Stimulated activated naive CD4-positive, alpha-beta T cell treated with Interleukin-2 at 50 U/mL for 16 hours (primary cell): Measurements from ENCODE around the gene GLMP.
"Not testable (repeated sequence)": the region's sequence is repeated elsewhere in the genome, so short reads cannot be mapped to it uniquely, and the experiment has no call there.

Experiments
- DNase-seq: peaks from one replicate; lab custom pipeline; 2025; lab: John Stamatoyannopoulos, UW

The GLMP gene, protein sequence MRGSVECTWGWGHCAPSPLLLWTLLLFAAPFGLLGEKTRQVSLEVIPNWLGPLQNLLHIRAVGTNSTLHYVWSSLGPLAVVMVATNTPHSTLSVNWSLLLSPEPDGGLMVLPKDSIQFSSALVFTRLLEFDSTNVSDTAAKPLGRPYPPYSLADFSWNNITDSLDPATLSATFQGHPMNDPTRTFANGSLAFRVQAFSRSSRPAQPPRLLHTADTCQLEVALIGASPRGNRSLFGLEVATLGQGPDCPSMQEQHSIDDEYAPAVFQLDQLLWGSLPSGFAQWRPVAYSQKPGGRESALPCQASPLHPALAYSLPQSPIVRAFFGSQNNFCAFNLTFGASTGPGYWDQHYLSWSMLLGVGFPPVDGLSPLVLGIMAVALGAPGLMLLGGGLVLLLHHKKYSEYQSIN

DNA sequence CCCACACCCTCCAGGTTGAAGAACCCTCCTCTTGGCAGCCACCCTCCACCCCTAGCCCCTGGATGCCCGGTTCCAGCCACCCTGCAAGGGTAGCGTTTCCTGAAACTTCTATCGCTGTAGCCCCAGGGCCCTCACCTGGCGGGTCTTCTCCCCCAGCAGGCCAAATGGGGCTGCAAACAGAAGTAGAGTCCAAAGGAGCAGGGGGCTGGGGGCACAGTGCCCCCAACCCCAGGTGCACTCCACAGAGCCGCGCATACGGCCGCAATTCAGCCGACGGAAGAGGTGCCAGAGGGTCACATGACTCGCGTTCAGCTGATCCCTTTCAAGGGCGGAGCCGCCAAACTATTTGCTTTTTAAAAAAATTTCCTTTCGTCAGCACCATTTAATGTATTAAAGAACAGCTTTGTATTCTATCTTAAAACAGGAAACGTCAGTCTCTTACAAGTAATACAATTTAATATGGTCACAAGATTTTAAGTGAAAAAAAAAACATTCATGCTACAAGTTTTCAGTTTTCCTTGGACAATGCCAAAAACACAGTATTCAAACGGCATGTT, at the start of gene GLMP:
Gene GLMP (minus strand): TSS at position 289 of the 557 bp plus-strand sequence. CDS start 34 bp downstream, at position 255.
- peak; percentile 49 for DNase-seq

GRCh38 chr1:156344409-156344808, 48.9 kb upstream of the GLMP start:
- DNase-seq, result no peak

DNA sequence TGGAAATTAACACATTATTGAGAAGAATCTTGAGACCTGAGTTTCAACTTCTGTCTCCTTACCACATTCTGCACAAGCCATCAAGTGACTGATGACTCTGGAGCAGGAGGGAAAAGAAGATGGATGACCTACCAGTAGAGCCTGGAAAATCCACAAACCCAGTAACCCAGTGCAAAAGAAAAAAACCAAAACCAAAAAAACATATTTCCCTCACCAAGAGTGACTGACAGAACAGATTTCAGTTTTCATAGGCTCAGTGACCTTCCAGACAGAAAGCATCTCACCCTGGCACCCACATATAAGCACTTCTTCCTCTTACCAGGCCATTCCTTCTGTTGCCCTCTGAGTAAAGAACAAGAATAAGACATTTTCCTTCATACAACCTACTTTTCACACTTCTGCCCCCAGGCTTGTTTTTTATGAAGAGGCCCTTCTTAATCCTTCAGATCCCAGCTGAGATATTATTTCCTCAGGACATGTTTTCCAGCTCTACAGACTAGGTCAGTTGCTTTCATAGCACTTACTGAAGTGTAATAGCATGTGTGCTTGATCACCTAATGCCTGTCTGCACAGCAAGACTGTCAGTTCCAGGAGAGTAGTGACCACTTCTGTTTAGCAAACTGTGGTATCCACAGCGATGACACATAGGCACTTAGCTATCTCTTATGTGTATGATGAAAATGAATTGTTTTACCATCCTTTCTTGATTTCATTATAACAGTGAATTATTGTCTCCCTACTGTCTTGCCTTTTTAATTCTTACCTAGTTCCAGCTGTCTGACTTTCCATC, 46.9 kb upstream of the GLMP start:
- no peak for DNase-seq

DNA sequence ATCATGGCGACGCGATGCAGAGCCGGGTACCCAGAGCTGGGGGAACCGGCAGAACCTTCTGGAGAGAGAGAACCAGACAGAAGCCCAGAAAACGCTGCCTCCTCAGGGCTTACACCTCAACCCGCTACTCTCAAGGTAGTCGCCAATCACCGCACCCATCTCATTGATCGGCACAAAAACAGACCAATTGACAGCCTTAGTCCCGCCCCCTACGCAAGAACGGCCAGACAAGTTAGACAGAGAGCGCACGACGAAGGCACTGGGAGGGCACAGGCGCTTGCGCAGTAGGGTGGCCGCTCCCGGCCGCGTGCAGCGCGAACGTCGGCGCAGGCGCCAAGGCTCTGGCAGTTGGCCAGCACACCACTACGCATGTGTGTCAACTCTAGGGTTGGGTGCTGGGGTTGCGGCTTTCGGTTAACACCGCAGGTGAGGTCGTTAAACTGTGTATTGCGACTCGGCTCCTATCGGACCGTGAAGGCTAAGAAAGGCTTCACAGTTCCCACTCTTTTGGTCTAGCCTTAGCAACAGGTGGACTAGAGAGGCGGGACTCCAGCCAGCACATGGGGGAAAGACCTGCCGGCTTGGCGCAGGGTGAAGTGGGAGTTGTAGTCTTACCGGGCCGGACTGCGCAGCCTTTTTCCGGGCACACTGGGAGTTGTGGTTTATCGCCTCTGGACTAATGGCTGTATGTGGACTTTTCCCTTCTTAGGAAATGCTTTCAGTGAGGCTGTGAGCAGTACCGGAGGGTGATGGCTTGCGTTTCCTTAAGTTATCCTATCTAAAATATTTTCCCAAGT, 42.9 kb upstream of the GLMP start, which contains the start of the genes CCT3 and TSACC:
Gene CCT3 (minus strand): TSS at position 113 of the 797 bp plus-strand sequence. CDS start 108 bp downstream, at position 5.
Gene TSACC (plus strand): TSS at position 347 of the 797 bp plus-strand sequence. CDS start 1,232 bp downstream, outside the sequence.
- peak; percentile 98 for DNase-seq

DNA sequence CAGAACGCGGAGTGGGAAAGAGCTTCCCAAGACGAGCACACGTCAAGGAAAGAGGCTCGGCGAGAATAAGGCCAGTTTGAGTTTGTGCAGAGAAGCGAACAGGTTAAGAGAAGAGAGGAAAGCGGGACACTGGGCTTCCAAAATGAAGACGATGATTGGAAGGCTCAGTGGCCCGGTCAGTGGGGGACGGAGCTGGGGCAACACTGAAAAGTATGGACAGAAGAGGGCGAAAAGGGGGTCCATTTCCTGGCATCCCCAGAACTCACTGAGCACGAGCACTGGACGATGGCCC, 42.4 kb upstream of the GLMP start:
- peak; percentile 38 for DNase-seq

DNA sequence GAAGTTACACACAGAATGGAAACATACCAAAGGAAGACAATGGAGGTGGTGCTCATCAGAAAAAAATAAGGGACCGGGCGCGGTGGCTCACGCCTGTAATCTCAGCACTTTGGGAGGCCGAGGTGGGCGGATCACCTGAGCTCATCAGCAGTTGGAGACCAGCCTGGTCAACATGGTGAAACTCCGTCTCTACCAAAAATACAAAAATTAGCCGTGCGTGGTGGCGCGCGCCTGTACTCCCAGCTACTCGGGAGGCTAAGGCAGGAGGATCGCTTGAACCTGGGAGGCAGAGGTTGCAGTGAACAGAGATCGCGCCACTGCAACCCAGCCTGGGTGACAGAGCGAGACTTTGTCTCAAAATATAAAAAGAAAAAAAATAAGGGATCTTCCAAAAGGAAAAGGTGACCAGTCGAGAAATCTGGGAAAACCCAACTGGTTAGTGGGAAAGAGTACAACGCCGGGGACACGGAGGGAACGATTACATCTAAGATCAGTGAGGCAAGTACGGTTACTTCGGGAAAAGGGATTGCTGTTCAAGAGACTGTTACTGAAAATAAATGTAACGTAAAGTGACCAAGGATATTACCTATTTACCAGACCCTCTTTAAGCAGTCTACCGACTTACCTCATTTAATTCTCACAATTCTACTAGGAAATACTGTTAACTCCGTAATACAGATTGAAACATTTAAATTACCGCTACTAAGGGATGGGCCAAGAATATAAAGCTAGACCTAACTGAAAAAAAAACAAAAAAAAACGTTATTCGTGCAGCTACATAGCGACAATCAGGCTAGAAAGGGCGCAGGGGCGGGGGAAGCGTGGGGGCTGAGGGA, 41.8 kb upstream of the GLMP start:
- no peak for DNase-seq

DNA sequence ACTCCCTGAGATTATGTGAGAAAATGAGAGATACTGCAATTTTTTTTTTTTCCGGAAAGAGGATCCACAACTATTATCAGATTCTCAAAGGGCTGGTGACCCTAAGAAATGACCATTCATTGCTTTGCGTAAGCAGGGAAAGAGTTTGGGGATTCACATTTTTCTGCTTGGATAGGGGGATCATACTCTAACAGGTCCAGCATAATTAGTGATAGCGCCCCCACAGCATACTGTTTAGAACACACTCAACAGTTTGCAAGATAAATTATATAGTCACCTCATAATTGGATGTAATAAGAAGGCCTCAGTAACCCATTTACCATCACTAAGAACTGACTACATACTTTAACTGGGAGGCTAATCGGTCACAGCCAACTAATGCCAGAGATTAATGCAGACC, 40.8 kb upstream of the GLMP start:
- no peak for DNase-seq

GRCh38 chr1:156323179-156323578, 27.7 kb upstream of the GLMP start:
- DNase-seq, result not testable (repeated sequence)

DNA sequence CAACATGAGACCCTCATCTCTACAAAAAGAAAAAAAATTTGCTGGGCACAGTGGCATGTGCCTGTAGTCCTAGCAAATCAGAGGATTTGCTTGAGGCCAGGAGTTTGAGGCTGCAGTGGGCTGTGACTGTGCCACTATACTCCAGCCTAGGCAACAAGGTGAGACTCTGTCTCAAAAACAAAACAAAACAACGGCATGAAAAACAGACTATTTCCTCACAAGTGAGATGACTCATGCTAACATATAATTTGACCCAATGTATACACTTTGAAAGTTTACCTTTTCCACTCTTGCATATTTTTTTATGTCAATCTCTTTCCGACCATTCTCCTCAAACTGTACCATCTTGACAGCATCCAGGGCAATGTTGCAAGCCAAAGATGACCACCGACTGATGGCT, 25.1 kb upstream of the GLMP start:
- DNase-seq, result no peak

DNA sequence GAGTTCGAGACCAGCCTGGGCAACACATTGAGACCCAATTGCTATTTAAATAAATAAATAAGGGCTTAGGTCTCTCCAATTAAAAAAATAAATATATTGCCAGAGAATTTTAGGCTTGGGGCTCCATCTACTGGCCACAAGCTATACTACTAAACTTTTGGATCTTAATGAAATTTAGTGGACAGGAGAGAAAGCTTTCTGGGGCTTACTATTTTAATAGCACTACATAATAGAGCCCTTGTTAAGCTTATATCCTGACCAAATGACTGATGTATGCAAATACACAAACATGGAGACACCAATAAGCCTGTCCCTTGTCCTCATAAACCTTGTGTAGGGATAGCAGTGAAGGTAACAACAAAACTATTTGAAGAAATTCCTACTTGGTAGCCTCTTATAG, 24.2 kb upstream of the GLMP start:
- no peak for DNase-seq

DNA sequence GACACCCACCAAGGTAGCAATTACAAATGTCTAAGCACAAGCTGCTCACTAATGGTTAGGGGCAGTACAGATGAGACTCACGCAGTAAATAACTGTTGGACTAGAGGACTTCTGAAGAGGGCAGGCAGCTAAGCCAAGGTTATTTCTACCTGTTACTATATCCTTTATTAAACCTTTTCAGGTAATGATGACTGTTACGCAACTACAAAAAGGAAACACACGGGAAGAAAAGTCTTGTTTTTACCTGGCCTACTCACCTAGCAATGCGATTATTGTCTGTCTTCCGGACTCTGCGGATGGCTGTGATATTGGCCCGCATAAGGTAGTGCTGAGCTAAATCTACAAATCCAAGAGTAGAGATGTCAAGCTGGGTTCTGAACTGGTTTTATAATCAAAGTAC, 21.4 kb upstream of the GLMP start:
- no peak for DNase-seq

- no peak for DNase-seq
Observed at GRCh38 chr1:156310962-156311361, 15.5 kb upstream of the GLMP start.

DNA sequence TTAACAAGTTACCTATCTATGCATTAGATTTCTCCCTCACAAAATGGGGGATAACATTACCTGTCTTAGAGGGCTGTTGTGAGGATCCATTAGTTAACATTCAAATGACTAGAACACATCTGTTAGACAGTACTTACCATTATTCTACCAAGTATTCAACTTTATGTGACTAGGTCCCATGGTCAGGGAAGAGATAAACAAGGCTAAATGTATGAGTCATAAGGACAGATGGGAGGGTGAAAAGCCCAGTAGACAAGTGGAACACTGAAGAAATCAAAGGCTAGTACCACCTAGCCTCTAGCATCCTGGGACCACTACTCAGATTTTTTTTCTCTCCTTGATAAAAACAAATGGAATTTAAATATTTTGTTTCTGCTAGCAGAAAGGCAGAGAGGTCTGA, 12.6 kb upstream of the GLMP start:
- no peak for DNase-seq

GRCh38 chr1:156305215-156305614, 9.7 kb upstream of the GLMP start:
- DNase-seq, result no peak

- no peak for DNase-seq
Observed at GRCh38 chr1:156303241-156303640, 7.8 kb upstream of the GLMP start.

- no peak for DNase-seq
Observed at GRCh38 chr1:156298852-156299357, 3.4 kb upstream of the GLMP start, which contains the start of gene VHLL. TSS of gene VHLL (minus strand) at chr1:156299307. CDS start at chr1:156299189, 118 bp downstream.

GRCh38 chr1:156293895-156294294, 1.6 kb downstream of the GLMP start:
- DNase-seq, result no peak

- DNase-seq, result no peak
Observed at GRCh38 chr1:156293098-156293434, 2.4 kb downstream of the GLMP start.

- DNase-seq, result no peak
Observed at GRCh38 chr1:156291226-156292061, 4.0 kb downstream of the GLMP start.

DNA sequence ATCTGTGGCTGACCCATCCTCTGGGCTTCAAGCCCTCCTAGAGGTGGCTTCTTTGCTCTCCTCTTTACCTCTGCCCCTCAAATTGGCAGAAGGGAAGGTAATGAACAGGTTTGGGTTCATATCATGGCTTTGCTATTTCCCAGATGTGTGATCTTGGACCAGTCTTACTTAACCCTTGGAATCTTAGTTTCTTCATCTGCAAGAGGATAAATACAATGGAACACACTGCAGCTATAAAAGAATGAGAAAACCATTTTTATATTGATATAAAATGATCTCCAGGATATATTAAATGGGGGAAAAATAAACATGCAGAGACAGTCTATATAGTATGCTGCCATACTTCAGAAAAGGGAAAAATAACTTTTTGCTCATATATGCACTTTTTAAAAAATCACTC, 5.6 kb downstream of the GLMP start:
- no peak for DNase-seq
